GM12878 (cell line): ENCODE measurements around the gene TMEM250. TPM values are rescaled to one million over a fixed set of nuclear protein-coding genes. Genes with fewer than 3 reads are reported as not detected.

ENCODE experiments used
- ATAC-seq: fragments of 200-7000 bp; cut with Tn5 transposase; 3 replicates; pipeline ENCODE4 v1.9.1; 2020; ENCODE audit warnings: mild to moderate bottlenecking, moderate library complexity
- BruUV-seq: library from RNA; stranded (reverse); fragments of 400-500 nt; replicated peaks from 2 replicates; lab custom pipeline; 2021; lab: Mats Ljungman, UMichigan
- CTCF ChIA-PET: fragments of 300-600 bp; sonication (Branson Sonifier 250); formaldehyde crosslinking; extraction: SDS; loops from one replicate; lab custom pipeline; 2021; ENCODE audit warnings: inconsistent platforms; lab: Yijun Ruan, JAX
- POLR2A ChIA-PET: fragments of 350-600 bp; formaldehyde crosslinking; extraction: SDS; loops from one replicate; lab custom pipeline; 2021; ENCODE audit warnings: inconsistent platforms; lab: Charles Lee
- RAD21 ChIA-PET: fragments of 300-600 bp; sonication (Branson Sonifier 250); formaldehyde crosslinking; loops from one replicate; lab custom pipeline; 2023; ENCODE audit warnings: antibody characterized with exemption; ENCODE audit not compliant: unreplicated experiment; lab: Charles Lee
- SMC1A ChIA-PET: fragments of 300-600 bp; sonication (Branson Sonifier 250); formaldehyde crosslinking; loops from one replicate; lab custom pipeline; 2023; ENCODE audit not compliant: unreplicated experiment, uncharacterized antibody; lab: Charles Lee
- DNase-seq: peaks from one replicate; pipeline ENCODE4 v3.0.0-alpha.2; 2011; ENCODE audit warnings: low read depth, low spot score
- FAIRE-seq: peaks from 3 replicates; lab custom pipeline; 2011; peaks lifted over from hg19 to GRCh38; lab: Jason Lieb, UNC
- H2AFZ ChIP-seq: 2 replicates; pipeline ENCODE4 v1.6.0; 2011; ENCODE audit warnings: low read depth, low read length, control low read depth; ENCODE audit not compliant: control insufficient read depth
- H3K27ac ChIP-seq: 2 replicates; pipeline ENCODE4 v1.5.1; 2011; ENCODE audit warnings: control low read depth; ENCODE audit not compliant: control insufficient read depth, insufficient read depth
- H3K27me3 ChIP-seq, 2 experiments: replicated peaks in 1 of 2; 2 replicates each; pipeline versions ENCODE4 v1.6.0 to v1.6.1; 2011; ENCODE audit warnings: low read length in 1 of 2; ENCODE audit not compliant: control insufficient read depth in 2 of 2, insufficient read depth in 2 of 2
- H3K36me3 ChIP-seq, 2 experiments: 2 replicates each; pipeline ENCODE4 v1.5.1; 2011; ENCODE audit warnings: low read length in 1 of 2; ENCODE audit not compliant: control insufficient read depth in 2 of 2, insufficient read depth in 2 of 2
- H3K4me1 ChIP-seq: 2 replicates; pipeline ENCODE4 v1.6.1; 2011; ENCODE audit warnings: mild to moderate bottlenecking, low read length, moderate library complexity, mixed read lengths; ENCODE audit not compliant: control insufficient read depth, insufficient read depth
- H3K4me2 ChIP-seq: 2 replicates; pipeline ENCODE4 v1.6.0; 2011; ENCODE audit warnings: control low read depth; ENCODE audit not compliant: control insufficient read depth, insufficient read depth
- H3K4me3 ChIP-seq: fragments of 200-600 bp; sonication (generic); 2 replicates; pipeline ENCODE4 v1.5.1; 2016
- H3K79me2 ChIP-seq: 2 replicates; pipeline ENCODE4 v1.6.0; 2011; ENCODE audit warnings: low read length; ENCODE audit not compliant: control insufficient read depth, insufficient read depth
- H3K9ac ChIP-seq: 2 replicates; pipeline ENCODE4 v1.8.0; 2011; ENCODE audit warnings: low read length, control low read depth, mixed read lengths; ENCODE audit not compliant: control insufficient read depth, insufficient read depth
- H3K9me3 ChIP-seq: replicated peaks from 3 replicates; pipeline ENCODE4 v1.5.1; 2011; ENCODE audit warnings: mild to moderate bottlenecking, low read length; ENCODE audit not compliant: control insufficient read depth, insufficient read depth
- H4K20me1 ChIP-seq: 2 replicates; pipeline ENCODE4 v1.6.0; 2011; ENCODE audit not compliant: control insufficient read depth, insufficient read depth
- BCL11A ChIP-seq: IDR thresholded peaks from 2 replicates; pipeline ENCODE4 v1.6.1; 2011; ENCODE audit warnings: low read depth, low read length
- CBFB ChIP-seq: IDR thresholded peaks from 2 replicates; pipeline ENCODE4 v1.6.1; 2016; ENCODE audit warnings: antibody characterized with exemption, low read depth
- EGR1 ChIP-seq, 2 experiments: IDR thresholded peaks; 1 replicate in 1 of 2; 2 replicates in 1 of 2; pipeline ENCODE4 v1.6.1; 2011 to 2012; ENCODE audit warnings: low read depth in 2 of 2, low read length in 2 of 2, borderline replicate concordance in 1 of 2, mild to moderate bottlenecking in 1 of 2, moderate library complexity in 1 of 2
- GATAD2B ChIP-seq: fragments of 450-650 bp; conservative IDR thresholded peaks from 2 replicates; pipeline ENCODE4 v1.6.1; 2017; ENCODE audit warnings: low read depth, mild to moderate bottlenecking, moderate library complexity
- HDAC2 ChIP-seq: fragments of 200-600 bp; sonication (generic); IDR thresholded peaks from 2 replicates; pipeline ENCODE4 v1.6.1; 2017
- IKZF2 ChIP-seq, 2 experiments: fragments of 450-650 bp; IDR thresholded peaks; 2 replicates each; pipeline ENCODE4 v1.6.1; 2017; ENCODE audit warnings: mild to moderate bottlenecking in 2 of 2, moderate library complexity in 2 of 2
- JUND ChIP-seq: IDR thresholded peaks from 2 replicates; pipeline ENCODE4 v1.6.1; 2012; ENCODE audit warnings: low read depth, mild to moderate bottlenecking, low read length, improper control_type of control experiment, moderate library complexity
- KAT2A ChIP-seq: conservative IDR thresholded peaks from 2 replicates; pipeline ENCODE4 v1.6.1; 2011; ENCODE audit warnings: low read depth, low read length; ENCODE audit not compliant: control insufficient read depth
- NR2F1 ChIP-seq: fragments of 450-650 bp; conservative IDR thresholded peaks from 2 replicates; pipeline ENCODE4 v1.6.1; 2017; ENCODE audit warnings: mild to moderate bottlenecking
- PKNOX1 ChIP-seq: fragments of 450-650 bp; IDR thresholded peaks from 2 replicates; pipeline ENCODE4 v1.6.1; 2016; ENCODE audit warnings: mild to moderate bottlenecking
- RB1 ChIP-seq: fragments of 450-650 bp; formaldehyde crosslinking; IDR thresholded peaks from 2 replicates; pipeline ENCODE4 v1.6.1; 2017; ENCODE audit warnings: mild to moderate bottlenecking, borderline replicate concordance
- SIX5 ChIP-seq: IDR thresholded peaks from 2 replicates; pipeline ENCODE4 v1.6.1; 2011; ENCODE audit warnings: mild to moderate bottlenecking, low read depth, low read length, moderate library complexity; ENCODE audit not compliant: severe bottlenecking
- SMC3 ChIP-seq: IDR thresholded peaks from 2 replicates; pipeline ENCODE4 v1.6.1; 2011; ENCODE audit warnings: low read length, improper control_type of control experiment, borderline replicate concordance
- SRF ChIP-seq, 2 experiments: IDR thresholded peaks; 2 replicates each; pipeline ENCODE4 v1.6.1; 2011; ENCODE audit warnings: low read depth in 2 of 2, low read length in 2 of 2, mild to moderate bottlenecking in 1 of 2, moderate library complexity in 1 of 2
- STAT1 ChIP-seq: fragments of 450-650 bp; conservative IDR thresholded peaks from 2 replicates; pipeline ENCODE4 v1.6.1; 2014; ENCODE audit warnings: antibody characterized with exemption, mild to moderate bottlenecking
- SUZ12 ChIP-seq: fragments of 200-600 bp; sonication (generic); IDR thresholded peaks from one replicate; pipeline ENCODE4 v1.6.1; 2018; ENCODE audit warnings: antibody characterized with exemption, mild to moderate bottlenecking; ENCODE audit not compliant: unreplicated experiment
- TARDBP ChIP-seq: IDR thresholded peaks from 2 replicates; pipeline ENCODE4 v1.6.1; 2016; ENCODE audit warnings: borderline replicate concordance
- TCF7 ChIP-seq: IDR thresholded peaks from 2 replicates; pipeline ENCODE4 v1.6.1; 2014; ENCODE audit warnings: antibody characterized with exemption, borderline replicate concordance
- WRNIP1 ChIP-seq: IDR thresholded peaks from 2 replicates; pipeline ENCODE4 v1.6.1; 2011; ENCODE audit warnings: low read depth, low read length, improper control_type of control experiment, borderline replicate concordance
- WGBS: methylation state at CpG from one replicate; pipeline ENCODE4 v1.1.6; 2016; ENCODE audit warnings: low lambda C conversion rate; ENCODE audit not compliant: insufficient replicate concordance, insufficient coverage; ENCODE audit errors: missing lambda C conversion rate; 5-methylcytosine and 5-hydroxymethylcytosine counted together
- in situ Hi-C: fragments of 300-500 bp; cut with MboI; formaldehyde crosslinking; loops from 9 replicates; pipeline ENCODE4 v1.14.3; 2018; ENCODE audit warnings: mixed read lengths
- intact Hi-C: fragments of 100-400 bp; cut with micrococcal nuclease; formaldehyde crosslinking; loops from one replicate; pipeline ENCODE4 v1.14.2; 2022; ENCODE audit not compliant: unreplicated experiment
- polyA plus RNA-seq, 11 experiments: library from polyadenylated mRNA; depleted of rRNA in 4 of 11; unstranded in 6 of 11; stranded (reverse) in 5 of 11; fragments of >200 nt; fragmentation: Nextera tagmentation in 4 of 11; fragmentation: Illumina TruSeq in 1 of 11; extraction: Ambion mirVana in 4 of 11; extraction: Trizol in 1 of 11; gene quantifications; 1 replicate in 1 of 11; 2 replicates in 10 of 11; pipeline versions ENCODE4 v1.2.1 to v1.2.3, GENCODE V29; 2011 to 2016; ENCODE audit warnings: inconsistent platforms in 2 of 11, missing spikeins in 2 of 11, low read depth in 1 of 11
- total RNA-seq, 4 experiments: library from RNA; depleted of rRNA in 3 of 4; stranded (reverse); fragments of >200 nt in 3 of 4; fragmentation: Illumina TruSeq in 1 of 4; extraction: Trizol in 1 of 4; gene quantifications; 2 replicates each; pipeline versions ENCODE4 v1.2.1 to v1.2.3, GENCODE V29; 2013 to 2021
- TF ChIP-seq, protein P1 (sequence below): fragments of 450-650 bp; IDR thresholded peaks from 2 replicates; pipeline ENCODE4 v1.6.1; 2017; ENCODE audit warnings: mild to moderate bottlenecking

Gene TMEM250
- total and polyA plus RNA-seq, 10 of the 15 experiments (the other 5 are each of a cell fraction or from before 2014, with no cell fraction given), result 0.39 to 39.9 (median 8.5) TPM

DNA sequence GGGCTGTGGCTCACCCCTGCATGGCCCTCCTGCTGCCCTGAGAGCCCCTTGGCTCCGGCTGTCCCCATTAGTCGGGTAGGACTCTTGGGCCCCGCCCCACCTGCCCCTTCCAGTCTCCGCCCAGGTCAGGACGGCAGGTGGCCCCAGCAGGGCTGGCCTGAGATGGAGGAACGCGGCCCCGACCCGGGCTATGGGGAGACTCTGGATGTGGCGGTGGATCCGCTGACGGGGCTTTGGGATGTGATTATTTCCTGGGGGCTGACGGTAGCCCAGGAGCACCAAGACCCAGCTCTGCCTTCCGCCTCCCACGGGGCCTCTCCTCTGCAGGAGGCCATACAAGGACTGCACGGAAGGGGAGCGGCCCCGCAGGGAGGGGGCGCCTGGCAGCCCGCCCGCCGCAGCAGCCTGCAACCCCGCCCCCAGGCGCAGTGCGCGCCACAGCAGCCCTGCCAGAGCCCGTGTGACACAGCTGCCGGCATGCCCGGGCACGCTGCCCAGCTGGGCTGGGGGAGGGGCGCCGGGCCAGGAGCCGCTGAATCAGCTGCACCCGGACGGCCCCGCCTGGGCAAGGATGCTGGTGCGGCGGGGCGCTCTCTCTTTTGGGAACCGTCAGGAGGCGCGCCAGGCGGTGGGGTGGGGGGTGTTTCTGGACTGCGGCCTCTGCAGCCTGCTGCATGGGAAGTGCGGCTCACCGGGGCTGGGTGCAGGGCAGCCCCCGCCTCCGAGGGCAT, 9.2 kb downstream of the TMEM250 start:
- Histone ChIP-seq H3K4me1 (peaks cover 49% of the 10 kb centered on the region), H3K9ac (peak overlapping the region; percentile 64), H3K4me2 (peak overlapping the region; percentile 70), H2AFZ (peak overlapping the region; percentile 78), H3K79me2 (peaks cover 19% of the 10 kb centered on the region), H3K27ac (peak overlapping the region; percentile 77), H3K27me3 (no peaks in the 10 kb centered on the region), H3K36me3 (no peaks in the 10 kb centered on the region), H3K9me3 (no peaks in the 10 kb centered on the region), H4K20me1 (no peaks in the 10 kb centered on the region), H3K4me3 (peak overlapping the region; percentile 76)
- ChIA-PET POLR2A (interaction anchor here (0.9 to 4.0 kb wide), 5 partner anchors 8 to 149 kb away, joined by 3 to 28 read pairs (median 6); partner anchors contain the start of genes NACC2, TMEM250 and UBAC1), SMC1A (interaction anchor here (0.8 to 4.0 kb wide), 5 partner anchors 8 to 20 kb away, joined by 3 to 19 read pairs (median 3); partner anchors contain the start of gene NACC2), CTCF (interaction anchor here (0.7 to 1.2 kb wide), 5 partner anchors 8 to 160 kb away, joined by 3 to 13 read pairs (median 3); no protein-coding TSS in a partner anchor), RAD21 (interaction anchor here (1.3 to 6.6 kb wide), 4 partner anchors 8 to 149 kb away, joined by 7 to 52 read pairs (median 18); partner anchors contain the start of genes NACC2 and UBAC1)
- FAIRE-seq (peak; percentile 62), ATAC-seq (peak; percentile 90), DNase-seq (peak; percentile 77)
- no TSS peak for BruUV-seq
- WGBS, result under 1% methylated on average over 40 of the region's 48 CpGs
- in situ Hi-C loops, result no loop called here
- intact Hi-C loops, result loop anchor here (1.0 kb wide), 1 partner anchor 8 kb away; no protein-coding TSS in a partner anchor
- TF ChIP-seq WRNIP1 (no peak), KAT2A (no peak), SRF (IDR thresholded peaks at IDR 0.05; ENCODE audit: low read depth in 2 of 2, low read length in 2 of 2) (peak in 1 of 2 experiments; percentile 99; a peak in 2 of 4 replicates), CBFB (no peak), RB1 (peak; percentile 89; the same call in 1 of the 2 replicates), IKZF2 (IDR thresholded peaks at IDR 0.05) (peak in 1 of 2 experiments; percentile 58; a peak in 3 of 4 replicates), BCL11A (peak; percentile 39; the same call in 1 of the 2 replicates), PKNOX1 (no peak), TARDBP (no peak; the same call in 1 of the 2 replicates), SMC3 (no peak), NR2F1 (peak; percentile 85), GATAD2B (peak; percentile 98), HDAC2 (no peak), JUND (0 out of 2 replicates have a peak, but pooled peaks have one; percentile 8), EGR1 (IDR thresholded peaks at IDR 0.05; ENCODE audit: borderline replicate concordance in 1 of 2, low read depth in 2 of 2, low read length in 2 of 2) (peak in 1 of 2 experiments; percentile 62; a peak in 1 of 3 replicates), SIX5 (no peak), TCF7 (no peak), STAT1 (0 out of 2 replicates have a peak, but pooled peaks have one; percentile 49), SUZ12 (no peak)
- TF ChIP-seq, protein P1, sequence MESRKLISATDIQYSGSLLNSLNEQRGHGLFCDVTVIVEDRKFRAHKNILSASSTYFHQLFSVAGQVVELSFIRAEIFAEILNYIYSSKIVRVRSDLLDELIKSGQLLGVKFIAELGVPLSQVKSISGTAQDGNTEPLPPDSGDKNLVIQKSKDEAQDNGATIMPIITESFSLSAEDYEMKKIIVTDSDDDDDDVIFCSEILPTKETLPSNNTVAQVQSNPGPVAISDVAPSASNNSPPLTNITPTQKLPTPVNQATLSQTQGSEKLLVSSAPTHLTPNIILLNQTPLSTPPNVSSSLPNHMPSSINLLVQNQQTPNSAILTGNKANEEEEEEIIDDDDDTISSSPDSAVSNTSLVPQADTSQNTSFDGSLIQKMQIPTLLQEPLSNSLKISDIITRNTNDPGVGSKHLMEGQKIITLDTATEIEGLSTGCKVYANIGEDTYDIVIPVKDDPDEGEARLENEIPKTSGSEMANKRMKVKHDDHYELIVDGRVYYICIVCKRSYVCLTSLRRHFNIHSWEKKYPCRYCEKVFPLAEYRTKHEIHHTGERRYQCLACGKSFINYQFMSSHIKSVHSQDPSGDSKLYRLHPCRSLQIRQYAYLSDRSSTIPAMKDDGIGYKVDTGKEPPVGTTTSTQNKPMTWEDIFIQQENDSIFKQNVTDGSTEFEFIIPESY, result no peak
